Left forelimb (tissue), 1 donor: Measurements from ENCODE around the gene GRIK4.

ENCODE experiments used
- DNase-seq: peaks from one replicate; pipeline ENCODE4 v3.0.0-alpha.2; 2018; ENCODE audit warnings: low spot score

The GRIK4 gene

GRCh38 chr11:120509346-120510053 is 2.0 kb upstream of the GRIK4 start:
- no peak for DNase-seq

GRCh38 chr11:120510406-120511115 is 987 bp upstream of the GRIK4 start:
- no peak for DNase-seq

- no peak for DNase-seq
Measured at GRCh38 chr11:120511820-120512738, 531 bp downstream of the GRIK4 start.

- no peak for DNase-seq
Measured at GRCh38 chr11:120512739-120513435, 1.3 kb downstream of the GRIK4 start.

- DNase-seq = no peak
Measured at GRCh38 chr11:120513436-120514315, 2.1 kb downstream of the GRIK4 start.

GRCh38 chr11:120514541-120515121 is 3.1 kb downstream of the GRIK4 start:
- DNase-seq = no peak

- no peak for DNase-seq
Measured at GRCh38 chr11:120515186-120515723, 3.7 kb downstream of the GRIK4 start.

GRCh38 chr11:120516461-120517389 is 5.2 kb downstream of the GRIK4 start:
- no peak for DNase-seq

- DNase-seq = no peak
Measured at GRCh38 chr11:120517390-120517761, 5.8 kb downstream of the GRIK4 start.

- no peak for DNase-seq
Measured at GRCh38 chr11:120517801-120518291, 6.3 kb downstream of the GRIK4 start.

- DNase-seq = no peak
Measured at GRCh38 chr11:120518356-120518755, 6.8 kb downstream of the GRIK4 start.

GRCh38 chr11:120519474-120519873 is 7.9 kb downstream of the GRIK4 start:
- DNase-seq = no peak

- DNase-seq = no peak
Measured at GRCh38 chr11:120520091-120520822, 8.7 kb downstream of the GRIK4 start.

GRCh38 chr11:120521176-120521575 is 9.6 kb downstream of the GRIK4 start:
- no peak for DNase-seq

- DNase-seq = no peak
Measured at GRCh38 chr11:120522021-120522420, 10.5 kb downstream of the GRIK4 start.

GRCh38 chr11:120522736-120523135 is 11.2 kb downstream of the GRIK4 start:
- no peak for DNase-seq

GRCh38 chr11:120523196-120523595 is 11.6 kb downstream of the GRIK4 start:
- no peak for DNase-seq

GRCh38 chr11:120524536-120525085 is 13.1 kb downstream of the GRIK4 start:
- peak; percentile 41 for DNase-seq
